Spleen (tissue), 11 donors: Measurements from ENCODE around the gene CREBRF. TPM values are rescaled to one million over a fixed set of nuclear protein-coding genes. Genes with fewer than 3 reads are reported as not detected.

Source experiments
- DNase-seq: peaks from one replicate; pipeline ENCODE4 v3.0.0-alpha.2; 2020
- H3K27ac ChIP-seq, 8 donors: fragments of 200-600 bp; sonication (generic) in 7 of 8; 1 replicate in 4 of 8; 2 replicates in 4 of 8; pipeline versions ENCODE4 v1.5.0 to v1.8.0; 2016 to 2021; ENCODE audit warnings: inconsistent platforms in 4 of 8, mild to moderate bottlenecking in 4 of 8, moderate library complexity in 1 of 8
- H3K27me3 ChIP-seq, 7 donors: fragments of 200-600 bp; sonication (generic) in 6 of 7; replicated peaks in 1 of 7; 1 replicate in 4 of 7; 2 replicates in 3 of 7; pipeline versions ENCODE4 v1.5.0 to v1.8.0; 2016 to 2021; ENCODE audit warnings: inconsistent platforms in 3 of 7, mild to moderate bottlenecking in 1 of 7
- H3K36me3 ChIP-seq, 6 donors: fragments of 200-600 bp; sonication (generic) in 5 of 6; 1 replicate in 4 of 6; 2 replicates in 2 of 6; pipeline versions ENCODE4 v1.5.0 to v1.8.0; 2016 to 2021; ENCODE audit warnings: inconsistent platforms in 2 of 6
- H3K4me1 ChIP-seq, 6 donors: fragments of 200-600 bp; sonication (generic) in 5 of 6; 1 replicate in 3 of 6; 2 replicates in 3 of 6; pipeline versions ENCODE4 v1.5.0 to v1.8.0; 2016 to 2021; ENCODE audit warnings: inconsistent platforms in 3 of 6
- H3K4me3 ChIP-seq, 8 donors: fragments of 200-600 bp; sonication (generic) in 7 of 8; 1 replicate in 4 of 8; 2 replicates in 4 of 8; pipeline versions ENCODE4 v1.5.0 to v1.8.0; 2016 to 2021; ENCODE audit warnings: inconsistent platforms in 4 of 8, mild to moderate bottlenecking in 4 of 8, moderate library complexity in 2 of 8
- H3K9me3 ChIP-seq, 8 donors: fragments of 200-600 bp; sonication (generic) in 7 of 8; 1 replicate in 4 of 8; 2 replicates in 4 of 8; pipeline versions ENCODE4 v1.5.0 to v1.8.0; 2016 to 2021; ENCODE audit warnings: inconsistent platforms in 4 of 8
- POLR2A ChIP-seq, 3 donors: fragments of 450-650 bp; IDR thresholded peaks; one replicate each; pipeline ENCODE4 v1.5.1; 2017; ENCODE audit warnings: antibody characterized with exemption in 3 of 3, mild to moderate bottlenecking in 1 of 3
- POLR2AphosphoS5 ChIP-seq, 3 donors: sonication (generic); formaldehyde crosslinking; IDR thresholded peaks; one replicate each; pipeline ENCODE4 v1.5.1; 2017; ENCODE audit warnings: antibody characterized with exemption in 3 of 3
- WGBS, 5 donors: extraction: QIAGEN DNeasy Blood & Tissue Kit in 3 of 5; methylation state at CpG; one replicate each; pipeline versions ENCODE4 v1.1.5 to v1.1.7; 2013 to 2018; 5-methylcytosine and 5-hydroxymethylcytosine counted together
- intact Hi-C: fragments of 100-400 bp; cut with DNase I; formaldehyde crosslinking; loops from one replicate; pipeline ENCODE4 v1.15.0; 2023; ENCODE audit warnings: low total_unique reads
- polyA plus RNA-seq, 3 donors: library from polyadenylated mRNA; stranded (reverse); fragments of 200-250 nt; gene quantifications; one replicate each; pipeline ENCODE4 v1.2.1, GENCODE V29; 2013
- small RNA-seq, 4 donors: library from RNA; depleted of rRNA; stranded (forward); fragments of <200 nt; gene quantifications; one replicate each; pipeline ENCODE3, GENCODE V24; 2016
- total RNA-seq, 7 donors: library from RNA; depleted of rRNA in 3 of 7; stranded (reverse); fragments of >200 nt in 3 of 7; fragmentation: NEBNext Ultra II Directional in 4 of 7; extraction: Animal tissue kit (Norgen Biotek cat#: 25700) in 4 of 7; gene quantifications; one replicate each; pipeline versions ENCODE4 v1.1.0 to v1.2.1, GENCODE V29; 2016 to 2021
- TF ChIP-seq, protein P1 (sequence below), 11 experiments: fragments of 200-600 bp in 7 of 11; fragments of 450-650 bp in 4 of 11; sonication (generic) in 4 of 11; IDR thresholded peaks in 8 of 11; conservative IDR thresholded peaks in 3 of 11; 1 replicate in 7 of 11; 2 replicates in 4 of 11; pipeline versions ENCODE4 v1.4.0 to v1.8.0; 2016 to 2021; ENCODE audit warnings: antibody characterized with exemption in 11 of 11, inconsistent platforms in 4 of 11, mild to moderate bottlenecking in 1 of 11
- donor health status: healthy with polysubstance abuse.
- donor health status: DM: no; HTN: no; CAD: no; lungs with moderate emphysema.
- donor health status: DM: no; HTN: no; CAD: no.
- donor health status: Bipolar disorder and iron deficiency.
- donor health status: healthy.
- donor health status: DM: no; HTN: no; CAD: no.
- donor health status: DM: yes; HTN: yes; CAD: no.

CREBRF gene
- total and polyA plus RNA-seq, 10 donors: 7.2 to 85.9 (median 56.2) TPM

DNA sequence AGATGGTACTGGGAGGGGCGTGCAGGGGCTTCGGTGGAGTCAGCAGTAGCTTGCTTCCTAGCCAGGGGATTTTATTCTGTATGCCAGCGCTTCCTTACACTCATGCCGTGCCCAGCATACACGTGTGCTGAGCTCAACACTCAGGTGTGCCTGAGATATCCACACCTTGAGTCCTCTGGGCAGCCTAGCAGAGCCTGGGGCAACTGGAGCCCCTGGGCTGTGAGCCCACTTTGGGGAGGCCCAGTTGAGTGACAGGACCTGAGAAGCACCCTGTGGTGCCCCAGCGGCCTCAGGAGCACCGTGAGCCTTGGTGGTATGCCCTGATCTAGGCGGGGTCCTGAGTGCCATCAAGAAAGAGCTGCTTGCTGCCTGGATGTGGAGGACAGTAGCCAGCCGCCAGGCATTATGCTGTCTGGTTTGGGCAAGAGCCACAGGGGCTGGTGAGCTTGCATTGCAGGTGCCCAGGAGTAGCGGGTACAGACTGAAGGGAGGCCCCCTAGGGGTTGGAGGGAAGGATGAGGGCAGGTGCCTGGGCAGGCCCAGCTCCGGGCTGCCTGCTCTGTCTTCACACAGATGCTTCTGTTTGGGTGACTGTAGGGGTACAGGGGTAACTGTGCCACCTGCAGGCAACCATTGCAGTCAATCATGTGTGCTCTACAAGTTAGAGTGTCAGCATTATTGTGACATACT is 131.0 kb downstream of the CREBRF start:
- intact Hi-C loops: no loop called here
- WGBS, 5 donors: 81 to 87% (median 83%) methylated on average over 6 to 11 of the region's 11 CpGs
- H3K4me1 ChIP-seq: no peaks in the 10 kb centered on the region
- no peaks in the 10 kb centered on the region for H3K36me3 ChIP-seq
- no peak overlapping the region for H3K4me3 ChIP-seq
- DNase-seq: no peak
- no peaks in the 10 kb centered on the region for H3K27me3 ChIP-seq
- no peak overlapping the region for H3K27ac ChIP-seq
- H3K9me3 ChIP-seq: no peaks in the 10 kb centered on the region
- TF ChIP-seq POLR2AphosphoS5 (IDR thresholded peaks at IDR 0.05): no peak
- TF ChIP-seq, protein P1, sequence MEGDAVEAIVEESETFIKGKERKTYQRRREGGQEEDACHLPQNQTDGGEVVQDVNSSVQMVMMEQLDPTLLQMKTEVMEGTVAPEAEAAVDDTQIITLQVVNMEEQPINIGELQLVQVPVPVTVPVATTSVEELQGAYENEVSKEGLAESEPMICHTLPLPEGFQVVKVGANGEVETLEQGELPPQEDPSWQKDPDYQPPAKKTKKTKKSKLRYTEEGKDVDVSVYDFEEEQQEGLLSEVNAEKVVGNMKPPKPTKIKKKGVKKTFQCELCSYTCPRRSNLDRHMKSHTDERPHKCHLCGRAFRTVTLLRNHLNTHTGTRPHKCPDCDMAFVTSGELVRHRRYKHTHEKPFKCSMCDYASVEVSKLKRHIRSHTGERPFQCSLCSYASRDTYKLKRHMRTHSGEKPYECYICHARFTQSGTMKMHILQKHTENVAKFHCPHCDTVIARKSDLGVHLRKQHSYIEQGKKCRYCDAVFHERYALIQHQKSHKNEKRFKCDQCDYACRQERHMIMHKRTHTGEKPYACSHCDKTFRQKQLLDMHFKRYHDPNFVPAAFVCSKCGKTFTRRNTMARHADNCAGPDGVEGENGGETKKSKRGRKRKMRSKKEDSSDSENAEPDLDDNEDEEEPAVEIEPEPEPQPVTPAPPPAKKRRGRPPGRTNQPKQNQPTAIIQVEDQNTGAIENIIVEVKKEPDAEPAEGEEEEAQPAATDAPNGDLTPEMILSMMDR (IDR thresholded peaks at IDR 0.05 in 8 of 11, conservative IDR thresholded peaks at IDR 0.05 in 3 of 11): no peak
- TF ChIP-seq POLR2A (IDR thresholded peaks at IDR 0.05): no peak

GRCh38 chr5:173188280-173188679 is 132.1 kb downstream of the CREBRF start:
- H3K4me1 ChIP-seq: no peaks in the 10 kb centered on the region
- DNase-seq: no peak
- no peaks in the 10 kb centered on the region for H3K9me3 ChIP-seq
- TF ChIP-seq POLR2AphosphoS5 (IDR thresholded peaks at IDR 0.05): no peak
- TF ChIP-seq POLR2A (IDR thresholded peaks at IDR 0.05): no peak
- TF ChIP-seq, protein P1 (IDR thresholded peaks at IDR 0.05 in 8 of 11, conservative IDR thresholded peaks at IDR 0.05 in 3 of 11): no peak
- H3K27ac ChIP-seq: no peak overlapping the region
- WGBS, 5 donors: 65 to 86% (median 79%) methylated on average over 2 of the region's 2 CpGs
- intact Hi-C loops: no loop called here
- no peak overlapping the region for H3K4me3 ChIP-seq
- H3K27me3 ChIP-seq: no peaks in the 10 kb centered on the region
- no peaks in the 10 kb centered on the region for H3K36me3 ChIP-seq

Small RNAs within 50 kb of the gene (small RNA-seq; reads per million reads assigned to genes)
- 0 reads per million in 4 donors for gene RF00019
- gene SNORA74B: 31.9 to 64.9 (median 40.0) reads per million in 4 donors

Other genes starting within 250 kb of the CREBRF start
- 100 to 1,000 TPM in 6 of 7 donors, 10 to 100 TPM in 1; 96.6 to 166 (median 143) TPM for gene ERGIC1, start 222.1 kb upstream of the CREBRF start, total RNA-seq
- gene ERGIC1, start 222.1 kb upstream of the CREBRF start, polyA plus RNA-seq: 10 to 100 TPM; 36.9 to 84.6 (median 46.8) TPM
- gene RPL26L1, start 96.9 kb upstream of the CREBRF start, total RNA-seq: 10 to 100 TPM; 10.6 to 36.8 (median 16.9) TPM
- 10 to 100 TPM; 31.0 to 56.4 (median 46.4) TPM for gene RPL26L1, start 96.9 kb upstream of the CREBRF start, polyA plus RNA-seq
- gene ATP6V0E1, start 72.6 kb upstream of the CREBRF start, total RNA-seq: 100 to 1,000 TPM; 185 to 221 (median 208) TPM
- gene ATP6V0E1, start 72.6 kb upstream of the CREBRF start, polyA plus RNA-seq: 100 to 1,000 TPM; 213 to 314 (median 298) TPM
- 10 to 100 TPM in 3 of 7 donors, 1 to 10 TPM in 4; 6.0 to 12.3 (median 9.8) TPM for gene BNIP1, start 88.2 kb downstream of the CREBRF start, total RNA-seq
- gene BNIP1, start 88.2 kb downstream of the CREBRF start, polyA plus RNA-seq: 10 to 100 TPM; 10.6 to 14.2 (median 11.3) TPM
- 10 to 100 TPM; 17.3 to 42.3 (median 28.9) TPM for gene NKX2-5, start 178.9 kb downstream of the CREBRF start, total RNA-seq
- gene NKX2-5, start 178.9 kb downstream of the CREBRF start, polyA plus RNA-seq: 10 to 100 TPM in 2 of 3 donors, 1 to 10 TPM in 1; 9.4 to 21.6 (median 13.9) TPM